IMR-90 (cell line): ENCODE results near the gene SELP. TPM values are rescaled to one million over a fixed set of nuclear protein-coding genes. Genes with fewer than 3 reads are reported as not detected.

Source experiments
- ATAC-seq: fragments of 200-7000 bp; cut with Tn5 transposase; 2 replicates; pipeline ENCODE4 v1.9.1; 2020; ENCODE audit warnings: low read depth, mild to moderate bottlenecking, moderate library complexity
- BruUV-seq: library from RNA; stranded (reverse); fragments of 400-500 nt; replicated peaks from 2 replicates; lab custom pipeline; 2021; lab: Mats Ljungman, UMichigan
- CTCF ChIA-PET: fragments of 300-600 bp; formaldehyde crosslinking; extraction: SDS; loops from one replicate; lab custom pipeline; 2021; ENCODE audit warnings: antibody characterized with exemption; lab: Yijun Ruan, JAX
- POLR2A ChIA-PET: fragments of 300-600 bp; sonication (Branson Sonifier 250); formaldehyde crosslinking; loops from one replicate; lab custom pipeline; 2022; ENCODE audit warnings: antibody characterized with exemption; ENCODE audit not compliant: unreplicated experiment; lab: Charles Lee
- DNase-seq: peaks from one replicate; pipeline ENCODE4 v3.0.0; 2013
- H2AFZ ChIP-seq: replicated peaks from 2 replicates; pipeline ENCODE3; 2013; ENCODE audit warnings: low read length, mild to moderate bottlenecking; ENCODE audit not compliant: poor library complexity
- H2AK5ac ChIP-seq: 2 replicates; pipeline ENCODE4 v1.6.1; 2013; ENCODE audit warnings: low read depth, low read length, inconsistent platforms
- H2AK9ac ChIP-seq: replicated peaks from 2 replicates; pipeline ENCODE3; 2013; ENCODE audit warnings: mild to moderate bottlenecking, low read depth, low read length, moderate library complexity; ENCODE audit not compliant: poor library complexity
- H2BK120ac ChIP-seq: 2 replicates; pipeline ENCODE4 v1.6.1; 2013; ENCODE audit warnings: low read depth, low read length, inconsistent platforms
- H2BK15ac ChIP-seq: 3 replicates; pipeline ENCODE4 v1.6.1; 2013; ENCODE audit warnings: low read depth, low read length, inconsistent platforms
- H2BK20ac ChIP-seq: 2 replicates; pipeline ENCODE4 v1.6.1; 2013; ENCODE audit warnings: low read depth, mild to moderate bottlenecking, inconsistent platforms, low read length, moderate library complexity
- H2BK5ac ChIP-seq: 2 replicates; pipeline ENCODE4 v1.6.1; 2013; ENCODE audit warnings: mild to moderate bottlenecking, low read depth, low read length, inconsistent platforms; ENCODE audit not compliant: poor library complexity, severe bottlenecking
- H3K14ac ChIP-seq: replicated peaks from 2 replicates; pipeline ENCODE4 v1.6.1; 2013; ENCODE audit warnings: low read depth, low read length, inconsistent platforms
- H3K18ac ChIP-seq: 2 replicates; pipeline ENCODE4 v1.6.1; 2013; ENCODE audit warnings: low read depth, low read length, control low read depth
- H3K23ac ChIP-seq: 2 replicates; pipeline ENCODE4 v1.6.1; 2013; ENCODE audit warnings: low read depth, low read length, inconsistent platforms
- H3K27ac ChIP-seq: 2 replicates; pipeline ENCODE4 v1.5.1; 2013; ENCODE audit warnings: mild to moderate bottlenecking, control low read depth, low read length; ENCODE audit not compliant: insufficient read depth
- H3K27me3 ChIP-seq: 2 replicates; pipeline ENCODE4 v1.6.1; 2013; ENCODE audit warnings: low read length; ENCODE audit not compliant: control insufficient read depth, insufficient read depth
- H3K36me3 ChIP-seq: 2 replicates; pipeline ENCODE4 v1.6.1; 2013; ENCODE audit warnings: low read length, mixed read lengths; ENCODE audit not compliant: control insufficient read depth, insufficient read depth
- H3K4ac ChIP-seq: 2 replicates; pipeline ENCODE4 v1.6.1; 2013; ENCODE audit warnings: low read depth, low read length, inconsistent platforms
- H3K4me1 ChIP-seq: 2 replicates; pipeline ENCODE4 v1.6.1; 2013; ENCODE audit warnings: low read length, mixed read lengths; ENCODE audit not compliant: control insufficient read depth, insufficient read depth
- H3K4me2 ChIP-seq: 2 replicates; pipeline ENCODE4 v1.6.1; 2013; ENCODE audit warnings: low read depth, mild to moderate bottlenecking, control low read depth, low read length, moderate library complexity
- H3K4me3 ChIP-seq: 2 replicates; pipeline ENCODE4 v1.5.1; 2013; ENCODE audit warnings: low read depth, mild to moderate bottlenecking, control low read depth, low read length, moderate library complexity; ENCODE audit not compliant: insufficient read depth
- H3K56ac ChIP-seq: 2 replicates; pipeline ENCODE4 v1.6.1; 2013; ENCODE audit warnings: low read length, inconsistent platforms; ENCODE audit not compliant: insufficient read depth; ENCODE audit errors: extremely low read depth
- H3K79me1 ChIP-seq, 2 experiments: 2 replicates each; pipeline ENCODE4 v1.6.1; 2013; ENCODE audit warnings: low read length in 2 of 2, inconsistent platforms in 1 of 2, low read depth in 1 of 2
- H3K9ac ChIP-seq: 2 replicates; pipeline ENCODE4 v1.6.1; 2013; ENCODE audit warnings: low read depth, low read length, control low read depth
- H3K9me1 ChIP-seq: 2 replicates; pipeline ENCODE4 v1.6.1; 2013; ENCODE audit warnings: low read length, inconsistent platforms; ENCODE audit not compliant: insufficient read depth
- H3K9me3 ChIP-seq: 2 replicates; pipeline ENCODE4 v1.6.1; 2013; ENCODE audit warnings: low read length; ENCODE audit not compliant: control insufficient read depth, insufficient read depth
- H4K20me1 ChIP-seq: 2 replicates; pipeline ENCODE4 v1.6.1; 2013; ENCODE audit warnings: low read length, inconsistent platforms; ENCODE audit not compliant: insufficient read depth
- H4K5ac ChIP-seq: 2 replicates; pipeline ENCODE4 v1.6.1; 2013; ENCODE audit warnings: mild to moderate bottlenecking, low read depth, low read length, control low read depth
- H4K8ac ChIP-seq, 2 experiments: 2 replicates each; pipeline ENCODE4 v1.6.1; 2013; ENCODE audit warnings: low read depth in 2 of 2, low read length in 2 of 2, control low read depth in 1 of 2, inconsistent platforms in 1 of 2
- H4K91ac ChIP-seq: 2 replicates; pipeline ENCODE4 v1.6.1; 2013; ENCODE audit warnings: low read depth, low read length, inconsistent platforms; ENCODE audit not compliant: insufficient read depth
- BHLHE40 ChIP-seq: fragments of 150-350 bp; IDR thresholded peaks from 2 replicates; pipeline ENCODE4 v1.6.1; 2016; ENCODE audit warnings: mild to moderate bottlenecking, low read depth, low read length
- CEBPB ChIP-seq: IDR thresholded peaks from 2 replicates; pipeline ENCODE4 v1.6.1; 2012; ENCODE audit warnings: low read depth, low read length, improper control_type of control experiment
- MAZ ChIP-seq: IDR thresholded peaks from 2 replicates; pipeline ENCODE4 v1.6.1; 2012; ENCODE audit warnings: low read depth, mild to moderate bottlenecking, low read length, improper control_type of control experiment, moderate library complexity, borderline replicate concordance
- RAD21 ChIP-seq: IDR thresholded peaks from 2 replicates; pipeline ENCODE4 v1.6.1; 2012; ENCODE audit warnings: low read length, improper control_type of control experiment
- SMC3 ChIP-seq: fragments of 150-350 bp; IDR thresholded peaks from 2 replicates; pipeline ENCODE4 v1.6.1; 2016; ENCODE audit warnings: low read depth, mild to moderate bottlenecking, antibody characterized with exemption, low read length, moderate library complexity
- WGBS, 2 experiments: methylation state at CpG; one replicate each; pipeline versions ENCODE4 v1.1.5 to v1.1.7; 2013; ENCODE audit warnings: missing lambda C conversion rate in 2 of 2; ENCODE audit not compliant: insufficient read length in 1 of 2; ENCODE audit errors: extremely low coverage in 2 of 2; 5-methylcytosine and 5-hydroxymethylcytosine counted together
- dilution Hi-C: fragments of 300-500 bp; cut with HindIII; formaldehyde crosslinking; loops from one replicate; pipeline ENCODE4 v1.14.3; 2018; ENCODE audit warnings: low sequenced_read_pairs; ENCODE audit not compliant: unreplicated experiment
- in situ Hi-C: fragments of 300-500 bp; cut with MboI; formaldehyde crosslinking; loops from 3 replicates; pipeline ENCODE4 v1.14.3; 2019; ENCODE audit warnings: low sequenced_read_pairs, inconsistent platforms, mixed read lengths
- intact Hi-C: fragments of 100-400 bp; cut with micrococcal nuclease; formaldehyde crosslinking; loops from 2 replicates; pipeline ENCODE4 v1.10.0; 2022
- polyA plus RNA-seq, 3 experiments: library from polyadenylated mRNA; depleted of rRNA; stranded (reverse); fragments of >200 nt; gene quantifications; 2 replicates each; pipeline ENCODE4 v1.2.3, GENCODE V29; 2012; ENCODE audit warnings: low replicate concordance in 1 of 3
- total RNA-seq: library from RNA; depleted of rRNA; stranded (reverse); fragments of >200 nt; gene quantifications from 2 replicates; pipeline ENCODE4 v1.2.3, GENCODE V29; 2012
- TF ChIP-seq, protein P1 (sequence below): conservative IDR thresholded peaks from 2 replicates; pipeline ENCODE4 v1.5.1; 2012; ENCODE audit warnings: mild to moderate bottlenecking, low read depth, low read length, improper control_type of control experiment

Gene SELP
- total and polyA plus RNA-seq, 2 of the 4 experiments (the other 2 are of a cell fraction), result not detected

- no peak overlapping the region for H3K4me3 ChIP-seq
- no peaks in the 10 kb centered on the region for H3K9me3 ChIP-seq
- no peak overlapping the region for H2BK15ac ChIP-seq
- ChIA-PET POLR2A (no interaction called here), CTCF (interaction anchor here (0.6 to 1.8 kb wide), 15 partner anchors 12 to 1425 kb away, joined by 3 to 9 read pairs (median 4); no protein-coding TSS in a partner anchor)
- dilution Hi-C loops (no loop called here), intact Hi-C loops (loop anchor here (1.0 to 5.0 kb wide), 4 partner anchors 61 to 943 kb away; partner anchors contain the start of genes BLZF1, NME7 and SLC19A2), in situ Hi-C loops (loop anchor here (10.0 kb wide), 1 partner anchor 942 kb away; no protein-coding TSS in a partner anchor)
- H2BK5ac ChIP-seq, result no peak overlapping the region
- H3K4ac ChIP-seq, result no peak overlapping the region
- H2BK120ac ChIP-seq, result no peak overlapping the region
- H3K9ac ChIP-seq, result no peak overlapping the region
- no peaks in the 10 kb centered on the region for H3K4me1 ChIP-seq
- no peak overlapping the region for H4K91ac ChIP-seq
- no peak overlapping the region for H4K8ac ChIP-seq
- H2AK9ac ChIP-seq, result no peak overlapping the region
- H3K79me1 ChIP-seq, result no peaks in the 10 kb centered on the region
- no peak overlapping the region for H3K14ac ChIP-seq
- H3K23ac ChIP-seq, result no peak overlapping the region
- no peaks in the 10 kb centered on the region for H3K9me1 ChIP-seq
- H3K27ac ChIP-seq, result no peak overlapping the region
- H2AFZ ChIP-seq, result no peak overlapping the region
- no peaks in the 10 kb centered on the region for H4K20me1 ChIP-seq
- H4K5ac ChIP-seq, result no peak overlapping the region
- no peak overlapping the region for H2AK5ac ChIP-seq
- no peaks in the 10 kb centered on the region for H3K36me3 ChIP-seq
- H3K4me2 ChIP-seq, result no peak overlapping the region
- H3K27me3 ChIP-seq, result peaks cover 12% of the 10 kb centered on the region; the same call in 1 of the 2 replicates
- no peak overlapping the region for H3K56ac ChIP-seq
- DNase-seq (peak; percentile 79), ATAC-seq (peak; percentile 96)
- 0% methylated on average over 1 of the region's 15 CpGs; no CpG with 5 or more reads in 1 of the 2 experiments for WGBS, 2 experiments
- no peak overlapping the region for H2BK20ac ChIP-seq
- no peak overlapping the region for H3K18ac ChIP-seq
- TF ChIP-seq MAZ, result no peak
- peak; percentile 66; the same call in 1 of the 2 replicates for TF ChIP-seq CEBPB
- TF ChIP-seq, protein P1, sequence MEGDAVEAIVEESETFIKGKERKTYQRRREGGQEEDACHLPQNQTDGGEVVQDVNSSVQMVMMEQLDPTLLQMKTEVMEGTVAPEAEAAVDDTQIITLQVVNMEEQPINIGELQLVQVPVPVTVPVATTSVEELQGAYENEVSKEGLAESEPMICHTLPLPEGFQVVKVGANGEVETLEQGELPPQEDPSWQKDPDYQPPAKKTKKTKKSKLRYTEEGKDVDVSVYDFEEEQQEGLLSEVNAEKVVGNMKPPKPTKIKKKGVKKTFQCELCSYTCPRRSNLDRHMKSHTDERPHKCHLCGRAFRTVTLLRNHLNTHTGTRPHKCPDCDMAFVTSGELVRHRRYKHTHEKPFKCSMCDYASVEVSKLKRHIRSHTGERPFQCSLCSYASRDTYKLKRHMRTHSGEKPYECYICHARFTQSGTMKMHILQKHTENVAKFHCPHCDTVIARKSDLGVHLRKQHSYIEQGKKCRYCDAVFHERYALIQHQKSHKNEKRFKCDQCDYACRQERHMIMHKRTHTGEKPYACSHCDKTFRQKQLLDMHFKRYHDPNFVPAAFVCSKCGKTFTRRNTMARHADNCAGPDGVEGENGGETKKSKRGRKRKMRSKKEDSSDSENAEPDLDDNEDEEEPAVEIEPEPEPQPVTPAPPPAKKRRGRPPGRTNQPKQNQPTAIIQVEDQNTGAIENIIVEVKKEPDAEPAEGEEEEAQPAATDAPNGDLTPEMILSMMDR, result peak; percentile 82
- peak; percentile 84 for TF ChIP-seq SMC3
- peak; percentile 79 for TF ChIP-seq RAD21
- TF ChIP-seq BHLHE40, result peak; percentile 49; the same call in 1 of the 2 replicates
- BruUV-seq, result no TSS peak
Measured at GRCh38 chr1:169546087-169546995, 83.6 kb downstream of the SELP start.
